Liver (tissue), 9 donors: ENCODE measurements around the gene TUBA1C. TPM values are rescaled to one million over a fixed set of nuclear protein-coding genes. Genes with fewer than 3 reads are reported as not detected.

Experiments used
- DNase-seq: peaks from one replicate; pipeline ENCODE4 v3.0.0-alpha.2; 2017; ENCODE audit warnings: low spot score
- H3K27ac ChIP-seq, 2 donors: one replicate each; pipeline ENCODE4 v1.7.0; 2013; ENCODE audit warnings: inconsistent platforms in 2 of 2, low read length in 2 of 2, control low read depth in 1 of 2, low read depth in 1 of 2, mild to moderate bottlenecking in 1 of 2
- H3K27me3 ChIP-seq, 4 donors: one replicate each; pipeline versions ENCODE4 v1.6.1 to v1.7.0; 2013; ENCODE audit warnings: low read length in 3 of 4, inconsistent platforms in 1 of 4, mild to moderate bottlenecking in 1 of 4, moderate library complexity in 1 of 4; ENCODE audit not compliant: control insufficient read depth in 4 of 4, insufficient read depth in 4 of 4
- H3K36me3 ChIP-seq, 4 donors: one replicate each; pipeline versions ENCODE4 v1.6.1 to v1.7.0; 2013; ENCODE audit warnings: low read length in 3 of 4, mild to moderate bottlenecking in 3 of 4, low read depth in 1 of 4, moderate library complexity in 1 of 4; ENCODE audit not compliant: control insufficient read depth in 4 of 4, insufficient read depth in 3 of 4
- H3K4me1 ChIP-seq, 4 donors: one replicate each; pipeline versions ENCODE4 v1.6.1 to v1.7.0; 2013; ENCODE audit warnings: low read length in 3 of 4, mild to moderate bottlenecking in 3 of 4, moderate library complexity in 1 of 4; ENCODE audit not compliant: control insufficient read depth in 4 of 4, insufficient read depth in 4 of 4
- H3K4me3 ChIP-seq, 3 donors: one replicate each; pipeline versions ENCODE4 v1.6.1 to v1.7.0; 2013; ENCODE audit warnings: low read length in 3 of 3, control low read depth in 1 of 3, low read depth in 1 of 3, mild to moderate bottlenecking in 1 of 3
- H3K9ac ChIP-seq, 2 donors: one replicate each; pipeline ENCODE4 v1.7.0; 2013; ENCODE audit warnings: low read length in 2 of 2, mild to moderate bottlenecking in 2 of 2, moderate library complexity in 2 of 2, control low read depth in 1 of 2, low read depth in 1 of 2
- H3K9me3 ChIP-seq, 4 donors: one replicate each; pipeline versions ENCODE4 v1.6.1 to v1.7.0; 2013; ENCODE audit warnings: low read length in 3 of 4; ENCODE audit not compliant: control insufficient read depth in 4 of 4
- ATF3 ChIP-seq: IDR thresholded peaks from 2 replicates; pipeline ENCODE4 v1.6.1; 2016; ENCODE audit warnings: antibody characterized with exemption
- CTCF ChIP-seq: fragments of 150-350 bp; IDR thresholded peaks from 2 replicates; pipeline ENCODE4 v1.5.1; 2017; ENCODE audit warnings: improper control_type of control experiment, low read depth, low read length; ENCODE audit not compliant: missing input control
- EGR1 ChIP-seq, 2 donors: IDR thresholded peaks; 2 replicates each; pipeline ENCODE4 v1.6.1; 2016 to 2018; ENCODE audit warnings: antibody characterized with exemption in 2 of 2, low read depth in 2 of 2
- FOXA1 ChIP-seq: IDR thresholded peaks from 2 replicates; pipeline ENCODE4 v1.6.1; 2016; ENCODE audit warnings: antibody characterized with exemption
- FOXA2 ChIP-seq: IDR thresholded peaks from 2 replicates; pipeline ENCODE4 v1.6.1; 2016; ENCODE audit warnings: antibody characterized with exemption
- GABPA ChIP-seq, 2 donors: IDR thresholded peaks in 1 of 2; conservative IDR thresholded peaks in 1 of 2; 2 replicates each; pipeline ENCODE4 v1.6.1; 2016; ENCODE audit warnings: antibody characterized with exemption in 2 of 2, mild to moderate bottlenecking in 1 of 2, moderate library complexity in 1 of 2
- HNF4A ChIP-seq, 2 donors: conservative IDR thresholded peaks; 2 replicates each; pipeline ENCODE4 v1.6.1; 2016; ENCODE audit warnings: antibody characterized with exemption in 2 of 2, mild to moderate bottlenecking in 2 of 2
- HNF4G ChIP-seq: IDR thresholded peaks from 2 replicates; pipeline ENCODE4 v1.6.1; 2016; ENCODE audit warnings: antibody characterized with exemption
- JUND ChIP-seq, 2 donors: IDR thresholded peaks; 2 replicates each; pipeline ENCODE4 v1.6.1; 2016; ENCODE audit warnings: antibody characterized with exemption in 2 of 2
- MAX ChIP-seq: IDR thresholded peaks from 2 replicates; pipeline ENCODE4 v1.6.1; 2016; ENCODE audit warnings: antibody characterized with exemption
- NR2F2 ChIP-seq: IDR thresholded peaks from 2 replicates; pipeline ENCODE4 v1.6.1; 2016; ENCODE audit warnings: antibody characterized with exemption
- RAD21 ChIP-seq, 2 donors: IDR thresholded peaks; 2 replicates each; pipeline ENCODE4 v1.6.1; 2016; ENCODE audit warnings: antibody characterized with exemption in 2 of 2, mild to moderate bottlenecking in 2 of 2
- RXRA ChIP-seq, 2 donors: IDR thresholded peaks; 2 replicates each; pipeline ENCODE4 v1.6.1; 2017 to 2018; ENCODE audit warnings: antibody characterized with exemption in 2 of 2, mild to moderate bottlenecking in 1 of 2
- SP1 ChIP-seq: IDR thresholded peaks from 2 replicates; pipeline ENCODE4 v1.6.1; 2018; ENCODE audit warnings: antibody characterized with exemption, mild to moderate bottlenecking
- TAF1 ChIP-seq: conservative IDR thresholded peaks from 2 replicates; pipeline ENCODE4 v1.6.1; 2016; ENCODE audit warnings: antibody characterized with exemption, mild to moderate bottlenecking
- YY1 ChIP-seq: IDR thresholded peaks from 2 replicates; pipeline ENCODE4 v1.6.1; 2016; ENCODE audit warnings: antibody characterized with exemption, mild to moderate bottlenecking
- ZBTB33 ChIP-seq: IDR thresholded peaks from 2 replicates; pipeline ENCODE4 v1.6.1; 2016; ENCODE audit warnings: antibody characterized with exemption
- WGBS: extraction: QIAGEN DNeasy Blood & Tissue Kit; methylation state at CpG from one replicate; pipeline ENCODE4 v1.1.7; 2013; 5-methylcytosine and 5-hydroxymethylcytosine counted together
- polyA plus RNA-seq, 2 donors: library from polyadenylated mRNA; stranded (reverse) in 1 of 2; unstranded in 1 of 2; fragments of 200-250 nt in 1 of 2; fragments of >200 nt in 1 of 2; fragmentation: Nextera tagmentation in 1 of 2; extraction: Ambion mirVana in 1 of 2; gene quantifications; one replicate each; pipeline versions ENCODE4 v1.2.1 to v1.2.3, GENCODE V29; 2013 to 2015
- total RNA-seq, 2 donors: library from RNA; depleted of rRNA; stranded (reverse); fragments of >200 nt; gene quantifications; one replicate each; pipeline ENCODE4 v1.2.3, GENCODE V29; 2014
- donor health status: healthy.
- donor health status: healthy.
- donor health status: healthy.
- donor health status: healthy.
- donor health status: healthy.

Gene TUBA1C
- total and polyA plus RNA-seq, 4 donors, result 54.6 to 162 (median 103) TPM

DNA sequence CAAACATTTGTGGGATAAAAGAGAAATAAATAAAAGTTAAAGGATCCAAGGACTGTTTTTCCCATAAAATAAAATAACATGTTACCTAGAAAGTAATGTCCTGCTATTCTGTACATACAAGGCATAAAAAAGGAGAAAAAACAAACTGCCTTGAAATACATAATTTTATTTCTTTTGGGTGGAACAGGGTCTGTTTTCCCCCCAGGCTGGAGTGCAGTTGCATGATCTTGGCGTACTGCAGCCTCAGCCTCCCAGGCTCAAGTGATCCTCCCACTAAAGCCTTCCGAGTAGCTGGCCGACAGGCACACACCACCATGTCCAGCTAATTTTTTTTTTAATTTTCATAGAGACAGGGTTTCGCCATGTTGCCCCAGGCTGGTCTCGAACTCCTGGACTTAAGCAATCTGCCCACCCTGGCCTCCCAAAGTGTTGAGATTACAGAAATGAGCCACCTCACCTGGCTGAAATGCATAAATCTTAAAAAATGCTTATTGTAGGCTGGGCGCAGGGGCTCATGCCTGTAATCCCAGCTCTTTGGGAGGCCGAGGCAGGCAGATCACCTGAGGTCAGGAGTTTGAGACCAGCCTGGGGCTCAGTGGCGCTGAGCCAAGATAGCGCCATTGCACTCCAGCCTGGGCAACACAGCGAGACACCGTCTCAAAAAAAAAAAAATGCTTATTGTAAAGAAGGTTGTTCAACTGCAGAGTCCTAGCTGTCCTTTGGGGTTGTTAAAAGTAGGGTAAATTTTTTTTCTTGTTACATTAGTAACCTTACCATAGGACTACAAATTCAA is 4.1 kb upstream of the TUBA1C start:
- Histone ChIP-seq H3K36me3 (no peaks in the 10 kb centered on the region), H3K4me1 (peaks cover 0 to 9% (median 2%) of the 10 kb centered on the region in 4 donors), H3K27me3 (no peaks in the 10 kb centered on the region), H3K9ac (no peak overlapping the region), H3K27ac (no peak overlapping the region), H3K9me3 (no peaks in the 10 kb centered on the region), H3K4me3 (no peak overlapping the region)
- TF ChIP-seq NR2F2, result no peak
- no peak for DNase-seq
- 93% methylated on average over 11 of the region's 11 CpGs for WGBS

GRCh38 chr12:49261721-49262120 is 3.2 kb upstream of the TUBA1C start:
- no peak for DNase-seq
- no peaks in the 10 kb centered on the region for H3K27me3 ChIP-seq
- H3K4me3 ChIP-seq, result no peak overlapping the region
- WGBS, result 97% methylated on average over 2 of the region's 2 CpGs
- H3K9ac ChIP-seq, result no peak overlapping the region
- H3K4me1 ChIP-seq, result peaks cover 0 to 13% (median 5%) of the 10 kb centered on the region in 4 donors
- TF ChIP-seq JUND (IDR thresholded peaks at IDR 0.05), result no peak
- TF ChIP-seq ZBTB33, result no peak
- TF ChIP-seq ATF3, result no peak
- TF ChIP-seq RXRA (IDR thresholded peaks at IDR 0.05), result no peak
- no peak for TF ChIP-seq HNF4A (conservative IDR thresholded peaks at IDR 0.05)
- no peak for TF ChIP-seq CTCF
- no peak for TF ChIP-seq FOXA1
- no peak for TF ChIP-seq EGR1 (IDR thresholded peaks at IDR 0.05; ENCODE audit: low read depth in 2 of 2)
- no peak for TF ChIP-seq NR2F2
- TF ChIP-seq RAD21 (IDR thresholded peaks at IDR 0.05), result no peak
- TF ChIP-seq HNF4G, result no peak
- TF ChIP-seq GABPA (IDR thresholded peaks at IDR 0.05 in 1 of 2, conservative IDR thresholded peaks at IDR 0.05 in 1 of 2), result no peak
- no peak for TF ChIP-seq SP1
- no peak for TF ChIP-seq YY1
- TF ChIP-seq MAX, result no peak
- no peak for TF ChIP-seq TAF1
- no peak for TF ChIP-seq FOXA2
- H3K36me3 ChIP-seq, result no peaks in the 10 kb centered on the region
- no peaks in the 10 kb centered on the region for H3K9me3 ChIP-seq
- no peak overlapping the region for H3K27ac ChIP-seq
